Suppressor macrophage (primary cell): ENCODE measurements around the gene NPL.
A peak's percentile ranks its signal among the peaks of the same experiment; 100 is the strongest.

ENCODE experiments used
- DNase-seq, 4 experiments: peaks; one replicate each; pipeline ENCODE4 v3.0.0-alpha.2; 2020 to 2022
- total RNA-seq, 17 experiments: gene quantifications; one replicate each; lab custom pipeline; 2026; ENCODE audit warnings: mixed read lengths in 6 of 17, inconsistent platforms in 3 of 17; lab: John Stamatoyannopoulos, UW

Gene NPL
- 144 to 479 (median 347) reads per million in 17 experiments for total RNA-seq

GRCh38 chr1:182789138-182790076, at the start of gene NPL:
Gene NPL (plus strand): TSS chr1:182789773. CDS start chr1:182794372, 4,599 bp downstream.
- DNase-seq, result peak; percentile 92 to 97 (median 95)

GRCh38 chr1:182740120-182740519, 49.5 kb upstream of the NPL start:
- no peak for DNase-seq

GRCh38 chr1:182742780-182743179, 46.8 kb upstream of the NPL start:
- no peak for DNase-seq

- no peak for DNase-seq
Measured at GRCh38 chr1:182752077-182752988, 37.2 kb upstream of the NPL start.

- DNase-seq, result no peak
Measured at GRCh38 chr1:182754087-182754486, 35.5 kb upstream of the NPL start.

GRCh38 chr1:182754543-182755314, 34.8 kb upstream of the NPL start:
- DNase-seq, result no peak

- no peak for DNase-seq
Measured at GRCh38 chr1:182755632-182756031, 33.9 kb upstream of the NPL start.

- no peak for DNase-seq
Measured at GRCh38 chr1:182756423-182756822, 33.1 kb upstream of the NPL start.

GRCh38 chr1:182761396-182762395, 27.9 kb upstream of the NPL start:
- no peak for DNase-seq

- DNase-seq, result no peak
Measured at GRCh38 chr1:182762536-182762935, 27.0 kb upstream of the NPL start.

- DNase-seq, result no peak
Measured at GRCh38 chr1:182764029-182764727, 25.4 kb upstream of the NPL start.

GRCh38 chr1:182765391-182765790, 24.2 kb upstream of the NPL start:
- no peak for DNase-seq

GRCh38 chr1:182766050-182766449, 23.5 kb upstream of the NPL start:
- no peak for DNase-seq

- no peak for DNase-seq
Measured at GRCh38 chr1:182766881-182767645, 22.5 kb upstream of the NPL start.

GRCh38 chr1:182768963-182769362, 20.6 kb upstream of the NPL start:
- DNase-seq, result no peak

- DNase-seq, result no peak
Measured at GRCh38 chr1:182770232-182770631, 19.3 kb upstream of the NPL start.

GRCh38 chr1:182771187-182771984, 18.2 kb upstream of the NPL start:
- no peak for DNase-seq

GRCh38 chr1:182777386-182777785, 12.2 kb upstream of the NPL start:
- DNase-seq, result no peak

GRCh38 chr1:182778862-182779261, 10.7 kb upstream of the NPL start:
- DNase-seq, result no peak
